ENCODE data around the gene ADTRP.

- TF ChIP-seq CTCF (IDR thresholded peaks at IDR 0.05): no peak
- TF ChIP-seq POLR2A (IDR thresholded peaks at IDR 0.05): no peak
Observed at GRCh38 chr6:11773581-11773980, 5.0 kb downstream of the ADTRP start.

Measured in tibial nerve (tissue), 3 donors.